Placental epithelial cell (primary cell): ENCODE measurements around the gene PASD1. TPM values are rescaled to one million over a fixed set of nuclear protein-coding genes. Genes with fewer than 3 reads are reported as not detected.

ENCODE experiments used
- total RNA-seq: library from RNA; depleted of rRNA; stranded (reverse); fragments of >200 nt; gene quantifications from 2 replicates; pipeline ENCODE4 v1.2.3, GENCODE V29; 2012

PASD1 gene
- total RNA-seq: not detected in 2 replicates

DNA sequence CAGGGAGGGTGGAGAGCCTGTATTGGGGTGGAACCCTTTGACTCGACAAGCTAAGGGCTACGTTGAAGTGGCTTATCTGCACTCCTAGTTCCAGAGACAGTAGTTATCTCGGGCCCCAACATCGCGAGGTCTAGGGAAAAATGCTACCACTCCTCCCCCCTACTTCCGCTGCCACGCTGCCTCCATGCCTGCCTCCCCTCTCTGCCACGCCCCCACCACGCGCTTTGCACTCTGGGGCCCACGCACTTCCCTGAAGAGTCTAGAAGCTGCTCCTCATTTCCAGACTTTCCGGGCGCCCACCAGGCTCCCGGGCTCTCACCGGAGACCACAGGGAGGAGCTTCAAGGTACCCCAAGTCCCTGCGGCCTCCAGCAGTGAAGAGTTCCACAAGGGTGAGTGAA, at the start of gene PASD1:
TSS of gene PASD1 (plus strand) at position 227 of the 400 bp plus-strand sequence. CDS start 37,879 bp downstream, outside the sequence.

DNA sequence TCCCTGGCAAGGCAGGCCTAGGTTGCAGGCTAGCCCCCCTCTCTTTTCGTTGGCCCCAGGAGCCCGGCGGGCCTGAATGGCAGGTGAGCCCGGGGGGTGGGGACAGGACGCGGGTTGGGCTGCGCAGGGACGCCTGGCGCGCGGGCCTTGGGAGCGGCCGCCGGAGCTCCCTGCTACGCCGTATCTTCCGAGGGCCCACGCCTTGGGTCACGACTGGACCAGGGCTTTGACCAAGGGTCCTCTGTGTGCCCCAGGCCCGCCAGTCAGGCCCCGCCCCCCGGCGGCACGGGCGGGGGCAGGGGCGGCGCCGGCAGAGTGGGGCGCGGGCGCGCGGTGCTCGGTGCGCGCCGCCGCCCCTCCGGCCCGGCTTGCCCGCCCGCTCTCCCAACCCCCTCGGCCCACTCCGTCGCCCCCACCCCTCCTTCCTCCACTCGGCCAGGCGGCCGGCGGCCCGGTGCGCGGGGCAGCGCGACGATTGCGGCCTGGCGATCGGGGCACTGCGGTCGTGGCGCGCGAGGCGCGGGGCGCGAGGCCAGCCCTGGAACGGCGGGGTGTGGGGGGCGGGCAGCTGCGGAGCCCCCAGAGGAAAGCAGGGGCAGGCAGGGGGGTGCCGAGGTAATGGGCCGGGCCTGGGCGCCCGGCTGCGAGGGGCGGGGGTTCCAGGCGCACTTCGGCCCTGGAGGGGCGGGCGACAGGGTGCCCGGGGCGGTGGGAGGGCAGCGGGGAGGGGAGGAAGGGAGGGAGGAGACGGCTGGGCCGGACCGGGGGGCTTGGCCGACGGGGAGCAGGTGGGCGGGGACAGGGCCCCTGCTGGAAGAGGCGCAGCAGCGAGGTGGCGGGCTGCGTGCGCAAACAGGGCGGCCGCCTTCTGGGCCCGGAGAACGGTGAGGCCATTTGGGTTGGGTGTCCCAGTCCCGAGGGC, 131.4 kb downstream of the PASD1 start, which contains the start of gene PRRG3:
TSS of gene PRRG3 (plus strand) at position 798 of the 922 bp plus-strand sequence. CDS start 3,357 bp downstream, outside the sequence.

DNA sequence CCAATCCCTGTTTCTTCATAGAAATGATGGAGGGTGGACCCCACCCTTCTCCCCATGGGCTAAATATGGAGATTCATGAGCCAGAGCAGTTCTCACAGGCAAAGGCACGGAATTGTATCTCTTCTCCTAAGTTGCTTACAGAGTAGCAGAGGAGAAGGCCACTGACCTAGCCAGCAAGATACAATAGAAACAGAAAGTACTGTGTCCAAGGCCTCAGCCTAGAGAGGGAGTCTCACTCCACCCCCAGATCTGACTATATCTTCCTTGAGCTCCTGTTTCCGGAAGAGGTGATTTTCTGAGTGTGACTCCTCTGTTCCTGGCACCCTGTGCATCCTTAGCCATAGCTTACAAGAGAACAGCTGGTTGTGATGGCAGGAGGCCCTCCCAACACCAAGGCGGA, 152.3 kb downstream of the PASD1 start, which contains the start of gene FATE1:
TSS of gene FATE1 (plus strand) at position 284 of the 400 bp plus-strand sequence. CDS start at position 369, 85 bp downstream.

Other genes starting within 250 kb of the PASD1 start
- 29.1 and 45.1 TPM in 2 replicates for gene VMA21, start 166.5 kb upstream of the PASD1 start, total RNA-seq
- gene PRRG3, start 131.8 kb downstream of the PASD1 start, total RNA-seq: not detected in 2 replicates
- gene FATE1, start 152.4 kb downstream of the PASD1 start, total RNA-seq: not detected in 2 replicates
- gene CNGA2, start 171.1 kb downstream of the PASD1 start, total RNA-seq: not detected in 2 replicates